Liver (tissue), 9 donors: Measurements from ENCODE around the gene CDH4. TPM values are rescaled to one million over a fixed set of nuclear protein-coding genes. Genes with fewer than 3 reads are reported as not detected.

ENCODE experiments used
- DNase-seq: peaks from one replicate; pipeline ENCODE4 v3.0.0-alpha.2; 2017; ENCODE audit warnings: low spot score
- H3K27ac ChIP-seq, 2 donors: one replicate each; pipeline ENCODE4 v1.7.0; 2013; ENCODE audit warnings: inconsistent platforms in 2 of 2, low read length in 2 of 2, control low read depth in 1 of 2, low read depth in 1 of 2, mild to moderate bottlenecking in 1 of 2
- H3K27me3 ChIP-seq, 4 donors: one replicate each; pipeline versions ENCODE4 v1.6.1 to v1.7.0; 2013; ENCODE audit warnings: low read length in 3 of 4, inconsistent platforms in 1 of 4, mild to moderate bottlenecking in 1 of 4, moderate library complexity in 1 of 4; ENCODE audit not compliant: control insufficient read depth in 4 of 4, insufficient read depth in 4 of 4
- H3K36me3 ChIP-seq, 4 donors: one replicate each; pipeline versions ENCODE4 v1.6.1 to v1.7.0; 2013; ENCODE audit warnings: low read length in 3 of 4, mild to moderate bottlenecking in 3 of 4, low read depth in 1 of 4, moderate library complexity in 1 of 4; ENCODE audit not compliant: control insufficient read depth in 4 of 4, insufficient read depth in 3 of 4
- H3K4me1 ChIP-seq, 4 donors: one replicate each; pipeline versions ENCODE4 v1.6.1 to v1.7.0; 2013; ENCODE audit warnings: low read length in 3 of 4, mild to moderate bottlenecking in 3 of 4, moderate library complexity in 1 of 4; ENCODE audit not compliant: control insufficient read depth in 4 of 4, insufficient read depth in 4 of 4
- H3K4me3 ChIP-seq, 3 donors: one replicate each; pipeline versions ENCODE4 v1.6.1 to v1.7.0; 2013; ENCODE audit warnings: low read length in 3 of 3, control low read depth in 1 of 3, low read depth in 1 of 3, mild to moderate bottlenecking in 1 of 3
- H3K9ac ChIP-seq, 2 donors: one replicate each; pipeline ENCODE4 v1.7.0; 2013; ENCODE audit warnings: low read length in 2 of 2, mild to moderate bottlenecking in 2 of 2, moderate library complexity in 2 of 2, control low read depth in 1 of 2, low read depth in 1 of 2
- H3K9me3 ChIP-seq, 4 donors: one replicate each; pipeline versions ENCODE4 v1.6.1 to v1.7.0; 2013; ENCODE audit warnings: low read length in 3 of 4; ENCODE audit not compliant: control insufficient read depth in 4 of 4
- ATF3 ChIP-seq: IDR thresholded peaks from 2 replicates; pipeline ENCODE4 v1.6.1; 2016; ENCODE audit warnings: antibody characterized with exemption
- CTCF ChIP-seq: fragments of 150-350 bp; IDR thresholded peaks from 2 replicates; pipeline ENCODE4 v1.5.1; 2017; ENCODE audit warnings: improper control_type of control experiment, low read depth, low read length; ENCODE audit not compliant: missing input control
- EGR1 ChIP-seq, 2 donors: IDR thresholded peaks; 2 replicates each; pipeline ENCODE4 v1.6.1; 2016 to 2018; ENCODE audit warnings: antibody characterized with exemption in 2 of 2, low read depth in 2 of 2
- FOXA1 ChIP-seq: IDR thresholded peaks from 2 replicates; pipeline ENCODE4 v1.6.1; 2016; ENCODE audit warnings: antibody characterized with exemption
- FOXA2 ChIP-seq: IDR thresholded peaks from 2 replicates; pipeline ENCODE4 v1.6.1; 2016; ENCODE audit warnings: antibody characterized with exemption
- GABPA ChIP-seq, 2 donors: IDR thresholded peaks in 1 of 2; conservative IDR thresholded peaks in 1 of 2; 2 replicates each; pipeline ENCODE4 v1.6.1; 2016; ENCODE audit warnings: antibody characterized with exemption in 2 of 2, mild to moderate bottlenecking in 1 of 2, moderate library complexity in 1 of 2
- HNF4A ChIP-seq, 2 donors: conservative IDR thresholded peaks; 2 replicates each; pipeline ENCODE4 v1.6.1; 2016; ENCODE audit warnings: antibody characterized with exemption in 2 of 2, mild to moderate bottlenecking in 2 of 2
- HNF4G ChIP-seq: IDR thresholded peaks from 2 replicates; pipeline ENCODE4 v1.6.1; 2016; ENCODE audit warnings: antibody characterized with exemption
- JUND ChIP-seq, 2 donors: IDR thresholded peaks; 2 replicates each; pipeline ENCODE4 v1.6.1; 2016; ENCODE audit warnings: antibody characterized with exemption in 2 of 2
- NR2F2 ChIP-seq: IDR thresholded peaks from 2 replicates; pipeline ENCODE4 v1.6.1; 2016; ENCODE audit warnings: antibody characterized with exemption
- RAD21 ChIP-seq, 2 donors: IDR thresholded peaks; 2 replicates each; pipeline ENCODE4 v1.6.1; 2016; ENCODE audit warnings: antibody characterized with exemption in 2 of 2, mild to moderate bottlenecking in 2 of 2
- REST ChIP-seq: IDR thresholded peaks from 2 replicates; pipeline ENCODE4 v1.6.1; 2016; ENCODE audit warnings: antibody characterized with exemption, mild to moderate bottlenecking
- RXRA ChIP-seq, 2 donors: IDR thresholded peaks; 2 replicates each; pipeline ENCODE4 v1.6.1; 2017 to 2018; ENCODE audit warnings: antibody characterized with exemption in 2 of 2, mild to moderate bottlenecking in 1 of 2
- SP1 ChIP-seq: IDR thresholded peaks from 2 replicates; pipeline ENCODE4 v1.6.1; 2018; ENCODE audit warnings: antibody characterized with exemption, mild to moderate bottlenecking
- TAF1 ChIP-seq: conservative IDR thresholded peaks from 2 replicates; pipeline ENCODE4 v1.6.1; 2016; ENCODE audit warnings: antibody characterized with exemption, mild to moderate bottlenecking
- YY1 ChIP-seq: IDR thresholded peaks from 2 replicates; pipeline ENCODE4 v1.6.1; 2016; ENCODE audit warnings: antibody characterized with exemption, mild to moderate bottlenecking
- ZBTB33 ChIP-seq: IDR thresholded peaks from 2 replicates; pipeline ENCODE4 v1.6.1; 2016; ENCODE audit warnings: antibody characterized with exemption
- WGBS: extraction: QIAGEN DNeasy Blood & Tissue Kit; methylation state at CpG from one replicate; pipeline ENCODE4 v1.1.7; 2013; 5-methylcytosine and 5-hydroxymethylcytosine counted together
- polyA plus RNA-seq, 2 donors: library from polyadenylated mRNA; stranded (reverse) in 1 of 2; unstranded in 1 of 2; fragments of 200-250 nt in 1 of 2; fragments of >200 nt in 1 of 2; fragmentation: Nextera tagmentation in 1 of 2; extraction: Ambion mirVana in 1 of 2; gene quantifications; one replicate each; pipeline versions ENCODE4 v1.2.1 to v1.2.3, GENCODE V29; 2013 to 2015
- total RNA-seq, 2 donors: library from RNA; depleted of rRNA; stranded (reverse); fragments of >200 nt; gene quantifications; one replicate each; pipeline ENCODE4 v1.2.3, GENCODE V29; 2014
- TF ChIP-seq, protein P1 (sequence below): IDR thresholded peaks from 2 replicates; pipeline ENCODE4 v1.6.1; 2016; ENCODE audit warnings: antibody characterized with exemption
- donor health status: healthy.
- donor health status: healthy.
- donor health status: healthy.
- donor health status: healthy.
- donor health status: healthy.

The CDH4 gene
- total and polyA plus RNA-seq, 4 donors = 0.03 to 0.25 (median 0.19) TPM; not detected in 1

DNA sequence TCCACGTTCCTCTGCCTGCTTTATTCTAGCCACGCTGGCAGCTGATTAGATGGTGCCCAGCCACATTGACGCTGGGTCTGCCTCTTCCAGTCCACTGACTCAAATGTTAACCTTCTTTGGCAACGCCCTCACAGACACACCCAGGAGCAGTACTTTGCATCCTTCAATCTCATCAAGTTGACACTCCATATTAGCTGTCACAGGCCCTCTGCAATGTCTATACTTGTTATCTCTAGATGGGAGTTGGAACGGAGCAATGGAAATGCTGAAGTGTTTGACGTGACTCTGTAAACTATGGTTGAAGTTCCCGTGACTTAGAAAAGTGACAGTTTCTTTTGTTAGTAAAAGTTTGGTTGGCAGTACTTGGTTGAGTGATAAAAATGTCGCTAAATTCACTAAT lies 291.0 kb downstream of the CDH4 start:
- Histone ChIP-seq H3K36me3 (no peaks in the 10 kb centered on the region), H3K4me1 (no peaks in the 10 kb centered on the region), H3K9ac (no peak overlapping the region), H3K9me3 (no peaks in the 10 kb centered on the region), H3K27ac (no peak overlapping the region), H3K27me3 (peaks cover 0 to 2% (median 0%) of the 10 kb centered on the region in 4 donors), H3K4me3 (no peak overlapping the region)
- DNase-seq = no peak
- 62% methylated on average over 8 of the region's 8 CpGs for WGBS
- TF ChIP-seq SP1 = no peak
- no peak for TF ChIP-seq REST
- no peak for TF ChIP-seq GABPA (IDR thresholded peaks at IDR 0.05 in 1 of 2, conservative IDR thresholded peaks at IDR 0.05 in 1 of 2)
- TF ChIP-seq ZBTB33 = no peak
- TF ChIP-seq ATF3 = no peak
- TF ChIP-seq NR2F2 = no peak
- TF ChIP-seq EGR1 (IDR thresholded peaks at IDR 0.05; ENCODE audit: low read depth in 2 of 2) = no peak
- TF ChIP-seq FOXA1 = no peak
- TF ChIP-seq JUND (IDR thresholded peaks at IDR 0.05) = no peak
- no peak for TF ChIP-seq RAD21 (IDR thresholded peaks at IDR 0.05)
- TF ChIP-seq YY1 = no peak
- no peak for TF ChIP-seq RXRA (IDR thresholded peaks at IDR 0.05)
- TF ChIP-seq FOXA2 = no peak
- no peak for TF ChIP-seq HNF4G

DNA sequence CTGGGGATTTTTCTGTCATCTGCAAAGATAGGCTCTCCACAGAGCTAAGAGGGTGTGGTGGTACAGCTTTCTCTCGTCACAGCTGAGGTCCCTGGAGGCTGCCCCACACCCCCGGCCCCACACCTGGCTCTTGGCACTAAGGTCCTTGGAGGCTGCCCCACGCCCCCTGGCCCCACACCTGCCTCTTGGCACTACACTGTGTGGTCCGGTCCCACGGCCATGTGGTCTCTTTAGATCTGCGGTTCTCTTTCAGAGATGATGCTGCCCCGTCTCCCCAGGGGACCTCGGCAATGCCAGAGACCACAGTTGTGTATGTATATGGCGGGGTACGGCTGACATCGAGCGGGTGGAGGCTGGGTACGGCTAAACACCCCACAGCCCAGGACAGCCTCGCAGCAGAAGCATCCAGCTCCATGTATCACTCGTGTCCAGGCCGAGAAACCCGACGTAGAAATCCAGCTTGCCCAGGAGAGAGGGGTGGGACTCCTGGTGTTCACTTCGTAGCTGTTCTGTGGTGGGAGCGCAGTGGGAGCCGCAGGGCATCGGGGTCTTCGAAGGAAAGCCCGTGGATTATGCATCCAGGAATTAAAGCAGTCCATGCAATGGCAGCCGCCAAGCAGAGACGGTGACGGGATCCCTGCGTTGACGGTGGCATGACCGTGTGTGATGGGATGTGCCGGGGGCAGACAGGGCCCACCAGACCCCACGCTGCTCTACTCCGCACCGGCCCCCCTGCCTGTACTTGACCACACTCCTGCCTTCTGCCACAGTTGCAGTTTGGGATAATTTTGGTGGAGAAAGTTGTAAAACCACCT lies 292.1 kb downstream of the CDH4 start:
- Histone ChIP-seq H3K36me3 (no peaks in the 10 kb centered on the region), H3K27ac (no peak overlapping the region), H3K9me3 (no peaks in the 10 kb centered on the region), H3K4me3 (no peak overlapping the region), H3K27me3 (peaks cover 0 to 2% (median 0%) of the 10 kb centered on the region in 4 donors), H3K9ac (no peak overlapping the region), H3K4me1 (no peaks in the 10 kb centered on the region)
- no peak for DNase-seq
- no peak for TF ChIP-seq FOXA1
- no peak for TF ChIP-seq ZBTB33
- no peak for TF ChIP-seq NR2F2
- TF ChIP-seq HNF4A (conservative IDR thresholded peaks at IDR 0.05) = no peak
- no peak for TF ChIP-seq JUND (IDR thresholded peaks at IDR 0.05)
- no peak for TF ChIP-seq GABPA (IDR thresholded peaks at IDR 0.05 in 1 of 2, conservative IDR thresholded peaks at IDR 0.05 in 1 of 2)
- TF ChIP-seq HNF4G = no peak
- no peak for TF ChIP-seq FOXA2
- TF ChIP-seq EGR1 (IDR thresholded peaks at IDR 0.05; ENCODE audit: low read depth in 2 of 2) = no peak
- no peak for TF ChIP-seq ATF3
- no peak for TF ChIP-seq CTCF
- no peak for TF ChIP-seq YY1
- no peak for TF ChIP-seq TAF1
- no peak for TF ChIP-seq RAD21 (IDR thresholded peaks at IDR 0.05)
- no peak for TF ChIP-seq RXRA (IDR thresholded peaks at IDR 0.05)
- TF ChIP-seq, protein P1, sequence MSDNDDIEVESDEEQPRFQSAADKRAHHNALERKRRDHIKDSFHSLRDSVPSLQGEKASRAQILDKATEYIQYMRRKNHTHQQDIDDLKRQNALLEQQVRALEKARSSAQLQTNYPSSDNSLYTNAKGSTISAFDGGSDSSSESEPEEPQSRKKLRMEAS = no peak
- TF ChIP-seq SP1 = no peak
- WGBS = 77% methylated on average over 34 of the region's 34 CpGs
